Activated CD8-positive, alpha-beta memory T cell treated with anti-CD3 and anti-CD28 coated beads, Interleukin-2, amount 50 U/mL, for 48 hours (primary cell): Measurements from ENCODE around the gene CPZ.
"Not testable (repeated sequence)": the region's sequence is repeated elsewhere in the genome, so short reads cannot be mapped to it uniquely, and the experiment has no call there.

ENCODE experiments used
- DNase-seq: peaks from one replicate; pipeline ENCODE4 v3.0.0-alpha.2; 2020

The CPZ gene

DNA sequence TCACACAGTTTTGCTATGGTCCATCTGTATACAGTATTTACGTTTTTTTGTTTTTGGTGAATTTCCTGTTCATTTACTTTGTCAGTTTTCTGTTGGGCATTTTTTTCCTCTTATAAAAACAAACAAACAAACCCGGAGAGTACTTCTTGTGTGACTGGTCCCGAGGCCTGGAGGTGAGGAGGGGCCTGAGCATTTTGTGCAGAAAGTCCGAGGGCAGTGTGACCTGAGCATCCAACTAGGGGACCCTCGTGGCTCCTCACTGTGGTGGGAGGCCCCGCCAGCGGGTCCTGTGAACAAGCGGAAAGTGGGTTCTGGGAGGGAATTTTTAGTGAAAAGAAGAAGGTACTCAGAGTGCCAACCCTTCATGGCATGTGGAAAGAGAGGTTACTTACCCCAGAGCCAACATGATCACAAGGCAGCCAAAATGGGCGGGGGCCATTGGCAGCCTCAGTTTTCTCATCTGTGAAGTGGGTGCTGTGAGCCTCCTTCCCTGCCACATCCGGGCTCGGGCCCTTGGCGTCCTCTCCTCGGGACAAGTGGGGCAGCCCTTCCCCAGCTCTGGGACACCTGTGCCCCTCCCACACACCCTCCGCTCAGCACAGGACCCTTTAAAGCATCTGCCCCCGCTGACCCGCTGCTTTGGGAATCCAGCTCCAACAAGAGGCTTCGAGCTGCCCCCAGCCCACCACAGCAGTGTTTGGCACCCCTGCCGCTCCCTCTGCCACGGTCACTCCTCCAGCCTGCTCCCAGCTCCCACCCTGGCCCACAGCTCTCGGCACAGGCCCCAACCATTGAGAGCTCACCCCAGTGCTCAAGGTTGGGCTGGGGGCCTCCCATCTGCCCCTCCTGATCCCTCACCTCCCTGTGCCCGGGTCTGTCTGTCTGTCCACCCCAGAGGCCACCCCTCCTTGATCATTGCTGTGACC, 35.2 kb upstream of the CPZ start:
- DNase-seq = no peak

DNA sequence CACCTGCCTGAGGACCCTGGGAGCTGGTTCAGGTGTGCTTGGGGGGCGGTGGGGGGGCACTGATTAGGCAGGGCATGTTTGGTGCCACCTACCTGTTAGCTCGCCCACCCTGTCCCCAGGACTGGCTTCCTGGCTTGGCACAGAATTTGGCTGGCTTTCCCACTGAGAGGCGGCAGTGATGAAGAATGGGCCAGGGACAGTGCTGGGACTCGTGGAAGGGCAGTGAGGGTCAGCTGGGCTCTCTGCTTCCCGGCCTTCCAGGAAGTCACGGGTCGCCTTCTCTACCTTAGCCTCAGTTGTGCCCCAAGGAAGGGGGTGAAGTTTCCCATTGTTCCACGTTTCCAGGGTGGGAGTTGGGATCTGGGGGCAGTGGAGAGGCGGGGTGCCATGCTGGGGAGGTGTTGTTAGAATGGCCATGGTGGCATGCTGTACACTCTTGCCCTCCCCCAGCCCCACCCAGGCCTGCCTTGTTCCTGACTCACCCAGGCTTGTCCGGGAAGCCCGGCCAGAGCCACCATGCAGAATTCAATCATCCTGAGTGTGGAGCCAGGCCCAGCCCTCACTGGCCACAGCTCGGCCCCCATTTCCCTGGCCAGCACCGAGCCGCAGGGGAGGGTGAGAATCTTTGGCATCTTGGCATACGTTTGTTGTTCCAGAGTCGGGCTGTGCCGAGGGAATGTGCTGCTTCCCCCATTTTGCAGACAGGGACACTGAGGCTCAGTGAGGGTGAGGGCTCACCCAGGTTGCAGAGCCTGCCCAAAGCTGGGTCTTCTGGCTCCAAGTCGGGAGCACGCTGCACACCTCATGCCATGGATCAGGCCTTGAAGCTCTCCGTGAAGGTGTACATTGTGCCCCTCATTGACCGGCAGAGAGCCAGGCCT, 34.2 kb upstream of the CPZ start:
- no peak for DNase-seq

DNA sequence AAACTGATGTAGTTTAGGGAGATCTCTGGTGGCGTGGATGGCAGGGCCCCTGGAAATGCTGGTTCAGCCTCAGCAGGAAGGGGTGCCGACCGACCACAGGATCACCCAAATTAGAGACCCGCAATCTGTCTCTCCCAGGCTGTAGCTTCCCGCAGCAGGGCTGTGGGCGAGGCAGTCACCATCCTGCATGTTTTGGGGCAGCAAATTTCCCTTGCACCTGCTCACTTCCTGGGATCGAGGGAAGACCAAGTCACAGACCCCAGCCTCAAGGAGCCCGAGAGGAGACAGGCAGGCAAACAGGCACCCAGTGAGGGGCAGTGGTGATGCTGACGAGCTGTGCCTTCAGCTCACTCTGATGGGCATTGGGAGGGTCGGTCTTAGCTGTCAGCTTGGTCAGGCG, 33.6 kb upstream of the CPZ start:
- DNase-seq = no peak

DNA sequence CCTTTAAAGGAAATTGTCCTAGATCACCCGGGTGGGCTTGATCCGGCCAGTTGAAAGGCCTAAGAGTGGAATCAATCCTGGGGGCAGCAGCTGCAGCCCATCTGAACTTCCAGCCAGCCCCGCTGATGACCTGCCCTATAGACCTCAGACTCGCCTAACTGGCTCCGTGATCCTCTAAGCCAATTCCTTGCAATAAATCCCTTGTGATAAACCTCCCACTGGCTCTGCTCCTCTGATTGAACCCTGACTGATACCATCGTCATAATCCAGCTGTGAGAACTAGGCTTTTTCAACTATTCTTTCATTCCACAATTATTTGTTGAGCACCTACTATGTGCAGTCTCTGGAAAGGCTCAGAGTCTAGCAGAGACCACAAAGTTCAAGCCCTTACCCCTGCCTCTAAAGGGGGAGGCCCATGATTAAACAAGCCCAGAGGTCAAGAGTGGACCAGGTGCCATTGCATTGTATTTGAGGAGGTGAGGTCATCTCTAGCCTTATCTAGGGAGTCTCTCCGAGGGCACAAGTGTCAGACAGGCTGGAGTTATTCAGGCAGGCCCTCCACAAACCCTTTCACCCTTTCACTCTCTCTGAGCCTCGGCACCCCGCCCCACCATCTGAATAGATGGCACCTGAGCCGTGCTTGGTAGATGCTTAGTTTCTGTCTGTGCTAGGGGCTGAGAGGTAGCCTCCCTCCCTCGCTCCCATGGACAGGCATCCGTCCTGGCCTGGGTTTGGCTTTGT, 32.9 kb upstream of the CPZ start:
- DNase-seq = no peak

DNA sequence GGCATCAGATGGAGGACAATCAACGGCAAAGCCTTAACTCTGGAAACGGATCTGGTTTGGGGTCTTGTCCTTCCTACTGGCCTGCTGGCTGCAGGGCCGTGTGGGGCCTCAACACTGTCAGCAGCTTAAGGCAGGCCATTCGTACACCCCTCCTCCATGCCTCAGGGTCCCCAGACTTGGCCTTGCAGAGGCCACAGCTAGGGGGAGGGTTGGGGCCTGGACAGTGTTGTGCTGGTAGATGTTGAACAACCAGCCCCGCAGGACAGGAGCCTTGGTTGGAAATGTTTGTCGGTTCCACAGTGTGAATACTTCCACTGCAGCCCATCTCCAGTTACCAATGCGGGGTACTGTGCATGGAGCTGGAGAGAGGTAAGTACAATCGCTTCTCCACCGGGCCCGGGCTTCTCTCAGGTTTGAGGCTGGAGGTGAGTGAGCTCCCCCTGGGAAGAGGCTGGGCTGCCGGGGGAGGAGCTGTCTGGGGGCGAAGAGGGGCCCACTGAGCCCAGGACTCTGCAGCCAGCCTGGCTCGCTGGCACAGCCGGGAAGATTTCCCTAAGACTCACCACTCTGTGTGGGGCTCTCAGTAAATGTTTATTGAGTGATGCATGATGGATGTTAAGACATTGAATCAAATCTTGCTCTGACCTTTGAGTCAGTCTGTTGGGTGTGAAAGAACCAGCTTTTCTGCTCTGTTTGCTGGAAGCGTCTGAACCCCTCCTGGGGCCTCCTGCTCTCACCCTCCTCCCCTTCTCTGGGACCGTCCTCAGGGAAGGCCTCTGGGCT, 32.1 kb upstream of the CPZ start:
- no peak for DNase-seq

DNA sequence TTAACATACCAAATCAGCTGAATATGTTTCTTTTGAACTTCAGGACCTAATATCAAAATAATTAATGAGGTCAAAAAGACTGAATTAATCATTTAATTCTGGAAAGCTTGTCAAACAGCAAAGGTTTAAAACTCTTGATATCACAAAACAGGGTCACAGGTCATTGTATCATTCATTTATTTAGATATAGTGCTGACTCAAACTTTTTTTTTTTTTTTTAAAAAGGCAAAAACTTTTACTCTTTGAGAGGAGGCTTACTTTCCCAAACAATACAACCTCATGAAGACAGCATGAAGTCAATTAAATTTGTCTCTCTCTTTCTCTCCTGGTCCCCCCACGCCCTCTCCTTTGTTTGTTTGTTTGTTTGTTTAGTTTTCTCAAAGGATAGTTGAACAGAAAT, 28.0 kb upstream of the CPZ start:
- no peak for DNase-seq

DNA sequence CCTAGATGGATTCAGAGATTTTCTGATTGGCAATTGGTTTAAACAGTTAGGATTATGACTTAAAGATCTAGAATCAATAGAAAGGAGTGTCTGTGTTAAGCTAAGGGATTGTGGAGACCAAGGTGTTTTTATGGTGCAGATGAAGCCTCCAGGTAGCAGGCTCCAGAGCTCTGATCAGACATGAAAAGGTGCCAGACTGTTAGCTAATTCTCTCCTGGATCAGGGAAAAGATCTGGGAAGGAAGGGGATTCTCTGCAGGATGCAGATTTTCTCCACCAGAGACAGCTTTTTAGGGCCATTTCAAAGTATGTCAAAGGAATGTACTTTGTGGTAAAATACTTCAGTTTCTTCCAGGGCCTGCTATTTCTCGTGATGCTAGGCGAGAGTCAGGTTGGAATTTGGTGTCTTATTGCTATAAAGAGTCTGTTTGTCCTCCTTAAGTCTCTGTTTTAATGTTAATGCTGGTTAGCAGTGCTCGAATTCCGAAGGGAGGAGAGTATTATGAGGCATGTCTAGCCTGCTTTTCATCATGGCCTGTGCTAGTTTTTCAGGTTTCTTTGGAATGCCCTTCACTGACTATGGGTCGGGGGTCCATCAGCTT, 24.4 kb upstream of the CPZ start:
- DNase-seq = no peak

DNA sequence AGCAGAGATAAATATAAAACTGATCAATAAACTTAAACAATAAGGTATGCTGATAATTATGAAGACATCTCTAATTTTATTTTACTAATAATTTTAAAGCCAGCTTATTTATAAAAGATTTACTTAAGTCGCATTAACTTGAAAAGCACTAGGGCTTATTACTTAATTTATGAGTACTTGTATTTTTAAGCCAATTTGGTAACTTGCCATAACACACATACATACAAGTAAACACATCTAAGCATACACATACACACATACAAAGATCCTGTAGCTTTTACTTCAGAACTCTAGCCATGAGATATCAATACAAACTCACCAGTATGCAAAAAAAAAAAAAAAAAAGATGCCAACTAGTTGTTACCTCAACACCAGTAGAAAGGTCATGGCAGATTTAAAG, 22.4 kb upstream of the CPZ start:
- no peak for DNase-seq

DNA sequence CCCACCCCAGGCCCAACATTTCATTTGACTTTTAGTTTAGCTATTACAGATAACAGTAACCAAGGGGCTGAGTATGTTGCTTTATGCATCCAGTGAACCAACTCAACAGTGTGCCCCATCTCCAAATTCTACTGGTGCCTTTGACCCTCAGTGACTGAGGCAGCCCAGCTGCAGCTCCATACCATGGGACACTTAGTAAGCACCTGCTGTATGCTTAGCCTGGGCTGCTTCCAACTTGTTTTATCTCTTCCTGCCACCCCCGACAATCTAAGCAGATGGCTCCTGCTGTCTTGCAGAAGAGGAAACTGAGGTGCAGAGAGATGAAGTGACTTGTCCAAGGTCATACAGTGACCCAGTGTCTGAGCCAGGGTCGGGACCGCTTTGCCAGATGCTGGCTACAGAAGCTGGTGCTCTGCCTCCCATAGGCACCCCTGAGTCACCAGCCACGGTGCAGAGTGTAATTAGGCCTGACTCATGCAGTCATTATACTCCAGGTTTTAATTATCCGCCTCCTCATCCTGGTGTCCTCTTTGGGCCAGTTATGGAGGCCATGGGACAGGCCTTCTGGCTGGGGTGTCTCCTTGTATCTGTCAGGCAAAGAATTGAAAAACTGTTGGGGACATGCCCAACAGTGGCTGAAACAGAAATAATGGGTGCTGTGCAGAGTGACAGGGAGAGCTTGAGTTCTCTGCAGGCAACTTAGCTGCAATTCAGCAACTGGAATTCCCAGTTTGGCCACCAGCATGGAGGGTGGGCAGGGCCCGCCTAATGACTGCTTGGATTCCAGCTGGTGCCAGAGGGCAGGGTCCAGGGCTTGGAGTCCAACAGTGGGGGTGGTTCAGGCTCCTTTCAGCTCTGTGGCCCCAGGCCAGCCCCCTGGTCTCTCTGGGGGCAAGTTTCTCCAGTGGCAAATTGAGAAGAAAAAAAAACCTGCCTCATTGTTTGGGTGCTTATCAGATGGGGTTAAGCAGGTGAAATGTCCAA, 20.6 kb upstream of the CPZ start:
- DNase-seq = no peak

DNA sequence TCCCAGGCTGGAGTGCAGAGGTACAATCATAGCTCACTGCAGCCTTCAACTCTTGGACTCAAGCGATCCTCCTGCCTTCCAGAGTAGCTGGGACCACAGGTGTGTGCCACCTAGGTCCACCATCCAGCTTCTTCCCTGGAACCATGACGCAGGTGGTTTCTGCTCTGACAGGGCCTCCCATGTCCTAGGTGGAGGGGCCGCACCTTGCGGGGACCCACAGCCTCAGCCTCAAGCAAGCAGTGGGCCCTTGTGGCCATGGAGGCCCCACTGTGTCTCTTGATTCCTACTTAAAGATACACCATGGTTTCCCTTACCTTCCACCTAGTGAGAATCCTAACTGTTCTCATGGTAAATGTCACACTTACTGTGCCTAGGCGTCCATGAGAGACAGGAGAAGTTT, 19.3 kb upstream of the CPZ start:
- DNase-seq = no peak

DNA sequence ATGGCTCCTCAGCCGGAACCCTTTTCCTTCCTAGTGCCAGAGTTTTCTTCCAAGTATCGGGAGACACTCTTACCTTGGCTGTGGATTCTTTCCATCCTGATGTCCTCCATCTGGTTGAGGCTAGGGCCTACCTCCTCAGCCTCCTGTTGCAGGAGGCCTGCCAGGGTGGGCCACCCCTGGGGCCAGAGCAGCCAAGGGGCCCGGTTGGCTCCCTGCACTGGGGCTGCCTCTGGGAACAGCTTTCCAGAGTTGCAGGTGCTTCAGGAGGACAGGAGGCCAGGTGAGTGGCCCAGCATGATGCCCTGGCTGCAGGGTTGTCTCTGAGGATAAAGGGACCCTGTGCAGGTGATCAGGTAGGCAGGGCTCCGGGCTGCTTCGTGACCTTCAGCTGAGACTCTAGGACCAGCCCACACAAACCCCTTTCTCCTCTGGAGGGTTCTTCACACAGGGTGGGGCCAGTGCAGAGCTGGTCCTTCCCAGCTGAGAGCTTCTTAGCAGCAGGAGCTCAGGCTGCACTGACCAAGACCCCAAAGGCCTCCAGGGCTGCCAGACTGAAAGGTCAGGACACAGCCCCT, 17.7 kb upstream of the CPZ start:
- no peak for DNase-seq

DNA sequence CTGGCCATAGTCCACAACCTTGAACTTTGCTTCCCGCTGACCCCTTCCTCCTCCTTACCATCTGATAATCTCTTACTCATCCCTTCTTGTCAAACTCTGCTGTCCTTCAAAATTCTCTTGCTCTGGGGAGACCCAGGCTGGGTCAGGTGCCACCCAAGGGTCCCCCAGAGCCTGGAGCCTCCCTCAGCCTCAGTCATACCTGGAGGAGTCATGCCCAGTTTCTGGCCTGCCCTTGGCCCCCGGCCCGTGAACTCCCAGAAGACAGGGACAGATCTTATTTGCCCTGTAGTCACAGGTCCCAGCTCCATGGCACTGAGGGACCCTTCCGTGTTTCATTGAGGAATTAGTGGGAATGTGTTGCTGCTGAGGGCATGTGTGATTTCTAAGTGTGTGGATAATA, 17.1 kb upstream of the CPZ start:
- no peak for DNase-seq

DNA sequence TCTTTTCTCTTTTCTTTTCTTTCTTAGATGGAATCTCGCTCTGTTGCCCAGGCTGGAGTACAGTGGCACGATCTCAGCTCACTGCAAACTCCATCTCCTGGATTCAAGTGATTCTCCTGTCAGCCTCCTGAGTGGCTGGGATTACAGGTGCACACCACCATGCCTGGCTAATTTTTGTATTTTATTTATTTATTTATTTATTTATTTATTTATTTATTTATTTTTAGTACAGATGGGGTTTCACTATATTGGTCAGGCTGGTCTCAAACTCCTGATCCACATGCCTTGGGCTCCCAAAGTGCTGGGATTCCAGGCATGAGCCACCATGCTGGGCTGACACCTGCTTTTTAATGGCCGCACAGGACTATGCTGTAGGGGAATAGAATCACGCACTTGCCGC, 16.0 kb upstream of the CPZ start:
- not testable (repeated sequence) for DNase-seq

DNA sequence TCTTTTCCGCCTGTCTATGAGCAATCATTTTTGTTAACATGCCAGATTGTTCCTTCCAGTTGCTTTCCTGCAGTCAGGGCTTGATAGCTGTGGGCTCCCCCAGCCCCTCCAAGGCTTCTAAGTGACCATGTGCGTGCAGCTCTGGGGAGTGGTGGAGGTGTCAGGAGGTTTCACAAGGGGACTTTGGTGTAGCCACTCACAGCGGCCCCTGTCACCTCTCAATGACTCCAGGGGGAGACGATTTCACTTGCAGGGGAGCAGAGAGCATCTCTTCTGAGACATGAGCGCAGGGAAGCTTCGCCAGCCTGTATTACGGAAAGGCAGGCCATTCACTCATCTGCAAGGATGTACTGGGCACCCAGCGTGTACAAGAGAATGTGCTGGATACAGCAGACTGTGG, 15.5 kb upstream of the CPZ start:
- no peak for DNase-seq

DNA sequence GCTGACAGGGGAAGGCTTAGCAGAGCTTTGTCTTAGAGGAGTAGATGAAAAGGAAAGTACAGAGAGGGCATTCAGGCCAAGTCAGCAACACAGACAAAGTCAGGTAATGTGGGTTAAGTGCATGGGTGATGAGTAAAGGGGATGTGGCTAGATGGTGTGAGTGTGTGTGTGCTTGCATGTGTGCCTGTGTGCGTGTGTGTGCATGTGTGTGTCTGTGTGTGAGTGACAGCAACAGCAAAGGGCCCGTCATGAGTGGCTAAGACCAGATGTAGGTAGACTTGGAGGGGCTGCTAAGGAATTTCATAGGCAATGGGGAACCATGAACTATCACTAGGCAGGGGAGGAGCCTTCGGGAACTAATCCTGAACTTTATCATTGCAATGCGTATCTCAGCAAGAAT, 14.6 kb upstream of the CPZ start:
- no peak for DNase-seq

DNA sequence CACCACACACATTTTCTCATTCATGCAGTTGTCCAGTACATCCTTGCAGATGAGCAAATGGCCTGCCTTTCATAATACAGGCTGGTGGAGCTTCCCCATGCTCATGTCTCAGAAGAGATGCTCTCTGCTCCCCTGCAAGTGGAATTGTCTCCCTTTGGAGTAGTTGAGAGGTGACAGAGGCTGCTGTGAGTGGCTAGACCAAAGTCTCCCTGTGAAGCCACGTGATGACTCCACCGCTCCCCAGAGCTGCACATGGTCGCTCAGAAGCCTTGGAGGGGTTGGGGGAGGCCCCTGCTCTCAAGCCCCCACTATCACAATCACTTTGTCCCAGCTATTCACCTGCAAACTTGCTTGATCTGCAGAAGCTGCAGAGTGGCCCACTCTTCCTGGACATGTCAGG, 13.8 kb upstream of the CPZ start:
- no peak for DNase-seq

DNA sequence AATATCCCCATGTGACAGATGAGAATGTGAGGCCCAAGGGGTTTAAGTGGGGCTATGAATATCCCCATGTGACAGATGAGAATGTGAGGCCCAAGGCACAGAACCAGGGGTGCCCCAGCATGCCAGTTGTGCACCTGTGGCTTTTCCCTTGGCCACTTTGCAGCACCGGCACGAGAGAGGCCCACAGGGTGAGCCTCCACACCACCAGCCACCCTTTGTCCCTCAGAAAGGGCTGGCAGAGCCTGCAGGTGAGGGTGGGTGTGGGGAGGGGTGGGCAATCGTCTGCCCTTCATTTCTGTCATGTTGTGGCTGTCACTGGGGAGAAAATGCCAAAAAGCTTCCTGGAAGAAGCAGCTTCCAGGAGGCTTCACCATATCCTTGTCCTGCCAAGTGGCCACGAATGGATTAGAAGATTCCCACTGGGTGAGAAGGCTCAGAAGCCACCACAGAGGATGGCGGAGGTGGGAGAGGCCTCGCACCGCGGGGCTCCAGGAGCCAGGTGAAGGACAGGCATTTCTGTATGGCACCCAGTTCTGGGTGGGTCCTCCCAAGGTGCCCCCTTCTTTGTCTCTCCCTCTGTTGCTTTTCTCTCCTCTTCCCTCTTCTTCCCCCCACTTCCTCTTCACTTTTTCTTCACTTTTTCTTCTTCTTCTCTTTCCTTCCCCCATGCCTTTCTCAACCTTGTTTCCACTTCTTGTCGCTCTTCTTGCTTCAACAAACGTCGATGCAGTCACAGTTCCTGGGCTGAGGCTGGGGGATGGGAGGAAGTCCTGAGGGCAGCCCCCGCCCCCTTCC, 12.8 kb upstream of the CPZ start:
- no peak for DNase-seq

DNA sequence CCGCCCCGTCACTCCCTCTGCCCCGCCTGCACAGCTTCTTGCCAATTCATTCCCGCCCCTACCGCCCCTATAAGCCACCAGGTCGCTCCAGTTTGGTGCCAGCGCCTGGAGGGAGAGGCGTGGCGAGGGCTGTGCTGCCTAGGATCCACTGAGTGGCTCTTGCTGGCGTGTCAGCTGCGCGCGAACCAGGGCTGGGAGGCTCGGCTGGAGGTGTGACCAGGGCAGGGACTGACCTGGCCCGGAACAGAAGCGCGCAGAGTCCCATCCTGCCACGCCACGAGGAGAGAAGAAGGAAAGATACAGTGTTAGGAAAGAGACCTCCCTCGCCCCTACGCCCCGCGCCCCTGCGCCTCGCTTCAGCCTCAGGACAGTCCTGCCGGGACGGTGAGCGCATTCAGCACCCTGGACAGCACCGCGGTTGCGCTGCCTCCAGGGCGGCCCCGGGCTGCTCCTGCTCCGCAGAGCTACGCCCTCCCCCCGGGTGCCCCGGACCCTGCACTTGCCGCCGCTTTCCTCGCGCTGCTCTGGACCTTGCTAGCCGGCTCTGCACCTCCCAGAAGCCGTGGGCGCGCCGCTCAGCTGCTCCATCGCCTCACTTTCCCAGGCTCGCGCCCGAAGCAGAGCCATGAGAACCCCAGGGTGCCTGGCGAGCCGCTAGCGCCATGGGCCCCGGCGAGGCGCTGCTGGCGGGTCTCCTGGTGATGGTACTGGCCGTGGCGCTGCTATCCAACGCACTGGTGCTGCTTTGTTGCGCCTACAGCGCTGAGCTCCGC, 12.1 kb upstream of the CPZ start, which contains the start of gene GPR78:
GPR78 (plus strand) TSS at position 72 of the 773 bp plus-strand sequence; CDS start at position 663, 591 bp downstream.
- peak; percentile 80 for DNase-seq
